HepG2 (cell line): ENCODE data around the gene UBAC2. TPM values are rescaled to one million over a fixed set of nuclear protein-coding genes. Genes with fewer than 3 reads are reported as not detected.

Experiments
- ATAC-seq: fragments of 200-7000 bp; cut with Tn5 transposase; 3 replicates; pipeline ENCODE4 v1.9.1; 2020; ENCODE audit warnings: mild to moderate bottlenecking, moderate library complexity
- BruUV-seq: library from RNA; stranded (reverse); fragments of 400-500 nt; replicated peaks from 2 replicates; lab custom pipeline; 2021; lab: Mats Ljungman, UMichigan
- CTCF ChIA-PET: fragments of 300-600 bp; formaldehyde crosslinking; extraction: SDS; loops from one replicate; lab custom pipeline; 2021; ENCODE audit warnings: low total read pairs, inconsistent platforms, low intra/inter-chr PET ratio; lab: Yijun Ruan, JAX
- POLR2A ChIA-PET: fragments of 350-600 bp; sonication (Branson Sonifier 250); formaldehyde crosslinking; loops from one replicate; lab custom pipeline; 2020; ENCODE audit warnings: antibody characterized with exemption, inconsistent platforms; lab: Yijun Ruan, JAX
- DNase-seq: peaks from one replicate; pipeline ENCODE4 v3.0.0-alpha.2; 2015; ENCODE audit warnings: low spot score
- FAIRE-seq: peaks from 3 replicates; lab custom pipeline; 2011; peaks lifted over from hg19 to GRCh38; lab: Jason Lieb, UNC
- H2AFZ ChIP-seq: one replicate; pipeline ENCODE4 v1.6.1; 2011; ENCODE audit warnings: low read length, inconsistent platforms
- H3K27ac ChIP-seq: fragments of 300-600 bp; 3 replicates; pipeline ENCODE4 v1.8.0; 2011; ENCODE audit warnings: mixed run types, mild to moderate bottlenecking, mixed read lengths, low read length, inconsistent platforms; ENCODE audit not compliant: insufficient read depth; ENCODE audit errors: extremely low read length
- H3K27me3 ChIP-seq, 2 experiments: fragments of 200-600 bp in 1 of 2; 2 replicates in 1 of 2; 3 replicates in 1 of 2; pipeline versions ENCODE4 v1.6.0 to v1.8.0; 2011; ENCODE audit warnings: low read length in 2 of 2, mild to moderate bottlenecking in 2 of 2, moderate library complexity in 2 of 2, inconsistent platforms in 1 of 2; ENCODE audit not compliant: insufficient read depth in 2 of 2, control insufficient read depth in 1 of 2
- H3K36me3 ChIP-seq, 2 experiments: fragments of 200-600 bp in 1 of 2; replicated peaks in 1 of 2; 2 replicates in 1 of 2; 3 replicates in 1 of 2; pipeline versions ENCODE4 v1.5.1 to v1.8.0; 2011; ENCODE audit warnings: low read length in 2 of 2, inconsistent platforms in 1 of 2; ENCODE audit not compliant: insufficient read depth in 2 of 2, control insufficient read depth in 1 of 2
- H3K4me1 ChIP-seq: 2 replicates; pipeline ENCODE4 v1.5.1; 2012; ENCODE audit warnings: low read length, inconsistent platforms; ENCODE audit not compliant: insufficient read depth
- H3K4me2 ChIP-seq: 2 replicates; pipeline ENCODE4 v1.6.0; 2011; ENCODE audit warnings: low read depth, low read length, inconsistent platforms
- H3K4me3 ChIP-seq, 3 experiments: fragments of 200-600 bp in 1 of 3; sonication (generic), shearing (Covaris generic) in 1 of 3; replicated peaks in 1 of 3; 2 replicates each; pipeline ENCODE4 v1.5.1; 2011 to 2016; ENCODE audit warnings: low read length in 3 of 3, inconsistent platforms in 2 of 3, low read depth in 2 of 3, mild to moderate bottlenecking in 2 of 3, control low read depth in 1 of 3, mixed read lengths in 1 of 3; ENCODE audit not compliant: insufficient read depth in 1 of 3
- H3K79me2 ChIP-seq: one replicate; pipeline ENCODE4 v1.6.1; 2011; ENCODE audit warnings: low read length, inconsistent platforms; ENCODE audit not compliant: insufficient read depth
- H3K9ac ChIP-seq: 2 replicates; pipeline ENCODE4 v1.6.0; 2011; ENCODE audit warnings: mild to moderate bottlenecking, low read depth, low read length, inconsistent platforms; ENCODE audit not compliant: insufficient read depth
- H3K9me3 ChIP-seq: 2 replicates; pipeline ENCODE4 v1.5.1; 2012; ENCODE audit warnings: mild to moderate bottlenecking, low read length
- H4K20me1 ChIP-seq: 2 replicates; pipeline ENCODE4 v1.6.0; 2011; ENCODE audit warnings: inconsistent platforms, mild to moderate bottlenecking, low read length, moderate library complexity; ENCODE audit not compliant: insufficient read depth
- ATF5 ChIP-seq: sonication (generic); formaldehyde crosslinking; IDR thresholded peaks from 2 replicates; pipeline ENCODE4 v1.4.0; 2020; ENCODE audit warnings: mild to moderate bottlenecking, low read depth, missing genetic modification reagents
- BATF2 ChIP-seq: sonication (generic); formaldehyde crosslinking; IDR thresholded peaks from 2 replicates; pipeline ENCODE4 v1.8.0; 2022; ENCODE audit warnings: mild to moderate bottlenecking, missing genetic modification reagents, moderate library complexity
- CENPT ChIP-seq: sonication (generic); formaldehyde crosslinking; IDR thresholded peaks from 2 replicates; pipeline ENCODE4 v1.8.0; 2022; ENCODE audit warnings: low read depth, mild to moderate bottlenecking, moderate library complexity, missing genetic modification reagents
- HDAC6 ChIP-seq: fragments of 200-600 bp; sonication (generic); IDR thresholded peaks from 2 replicates; pipeline ENCODE4 v1.7.0; 2017; ENCODE audit warnings: mild to moderate bottlenecking, antibody characterized with exemption, low read length, low read depth
- HNF4G ChIP-seq, 2 experiments: sonication (generic) in 1 of 2; formaldehyde crosslinking in 1 of 2; IDR thresholded peaks; 2 replicates each; pipeline versions ENCODE4 v1.4.0 to v1.6.1; 2011 to 2020; ENCODE audit warnings: borderline replicate concordance in 2 of 2, low read depth in 2 of 2, mild to moderate bottlenecking in 2 of 2, low read length in 1 of 2, missing genetic modification reagents in 1 of 2, moderate library complexity in 1 of 2
- MED1 ChIP-seq: sonication (generic); formaldehyde crosslinking; IDR thresholded peaks from 2 replicates; pipeline ENCODE4 v1.4.0; 2020; ENCODE audit warnings: missing genetic modification reagents
- PCBP2 ChIP-seq: fragments of 200-400 bp; formaldehyde crosslinking; optimal IDR thresholded peaks from 2 replicates; pipeline ENCODE3; 2018; ENCODE audit warnings: low read length, low read depth; ENCODE audit not compliant: poor library complexity, severe bottlenecking
- RFXANK ChIP-seq: IDR thresholded peaks from 2 replicates; pipeline ENCODE4 v1.6.1; 2016
- TOPORS ChIP-seq: sonication (generic); formaldehyde crosslinking; IDR thresholded peaks from 2 replicates; pipeline ENCODE4 v1.8.0; 2023; ENCODE audit warnings: mild to moderate bottlenecking, missing genetic modification reagents
- ZFP62 ChIP-seq: sonication (generic); formaldehyde crosslinking; IDR thresholded peaks from 2 replicates; pipeline ENCODE4 v1.4.0; 2020; ENCODE audit warnings: missing genetic modification reagents
- ZNF333 ChIP-seq: sonication (generic); formaldehyde crosslinking; IDR thresholded peaks from 2 replicates; pipeline ENCODE4 v1.4.0; 2020; ENCODE audit warnings: mild to moderate bottlenecking, missing genetic modification reagents, borderline replicate concordance
- ZNF354B ChIP-seq: sonication (generic); formaldehyde crosslinking; IDR thresholded peaks from 2 replicates; pipeline ENCODE4 v1.8.0; 2022; ENCODE audit warnings: mild to moderate bottlenecking, missing genetic modification reagents
- ZNF484 ChIP-seq: sonication (generic); formaldehyde crosslinking; IDR thresholded peaks from 2 replicates; pipeline ENCODE4 v1.5.1; 2020; ENCODE audit warnings: mild to moderate bottlenecking, low read depth, missing genetic modification reagents, borderline replicate concordance
- ZNF780A ChIP-seq: sonication (generic); formaldehyde crosslinking; IDR thresholded peaks from 2 replicates; pipeline ENCODE4 v1.8.0; 2022; ENCODE audit warnings: mild to moderate bottlenecking, missing genetic modification reagents, moderate library complexity
- ZNF800 ChIP-seq: sonication (generic); formaldehyde crosslinking; IDR thresholded peaks from 2 replicates; pipeline ENCODE4 v1.4.0; 2020; ENCODE audit warnings: missing genetic modification reagents
- WGBS: methylation state at CpG from one replicate; pipeline ENCODE4 v1.1.6; 2017; ENCODE audit warnings: low lambda C conversion rate; 5-methylcytosine and 5-hydroxymethylcytosine counted together
- in situ Hi-C: cut with HindIII; loops from 2 replicates; pipeline ENCODE4 v1.10.0; 2017; ENCODE audit warnings: low pct_unique_long_range_greater_than_20kb; ENCODE audit not compliant: extremely low pct_ligation_motif_present
- intact Hi-C: fragments of 100-400 bp; cut with micrococcal nuclease; formaldehyde crosslinking; loops from one replicate; pipeline ENCODE4 v1.10.0; 2022; ENCODE audit not compliant: unreplicated experiment
- polyA plus RNA-seq, 8 experiments: library from polyadenylated mRNA; depleted of rRNA in 3 of 8; stranded (reverse) in 7 of 8; unstranded in 1 of 8; fragments of >200 nt; fragmentation: Illumina TruSeq in 4 of 8; extraction: Trizol in 4 of 8; gene quantifications; 2 replicates each; pipeline versions ENCODE4 v1.2.1 to v1.2.3, GENCODE V29; 2011 to 2016; ENCODE audit warnings: low read depth in 4 of 8, missing spikeins in 1 of 8, mixed read lengths in 1 of 8; ENCODE audit not compliant: insufficient read depth in 1 of 8
- total RNA-seq, 5 experiments: library from RNA; depleted of rRNA; stranded (reverse); fragments of >200 nt; fragmentation: Illumina TruSeq; extraction: Trizol; gene quantifications; 2 replicates each; pipeline ENCODE4 v1.2.3, GENCODE V29; 2016; ENCODE audit warnings: low read depth in 1 of 5

The UBAC2 gene
- total and polyA plus RNA-seq, 2 of the 13 experiments (the other 11 are each of a cell fraction or from before 2014, with no cell fraction given) = 61.3 to 80.8 TPM

- no peak for TF ChIP-seq ZNF780A (CRISPR knock-in tag)
- no peak for TF ChIP-seq HNF4G (IDR thresholded peaks at IDR 0.05; ENCODE audit: borderline replicate concordance, low read depth, low read length)
- TF ChIP-seq HNF4G (CRISPR knock-in tag; IDR thresholded peaks at IDR 0.05; ENCODE audit: borderline replicate concordance, low read depth) = no peak
- no peak for TF ChIP-seq BATF2 (CRISPR knock-in tag)
- no peak for TF ChIP-seq ZNF333 (CRISPR knock-in tag)
- TF ChIP-seq CENPT (CRISPR knock-in tag) = no peak
- no peak for TF ChIP-seq ZFP62 (CRISPR knock-in tag)
- no peak for TF ChIP-seq MED1 (CRISPR knock-in tag)
- no peak for TF ChIP-seq RFXANK (CRISPR knock-in tag)
- TF ChIP-seq ZNF484 (CRISPR knock-in tag) = no peak
- no peak for TF ChIP-seq PCBP2
- no peak for TF ChIP-seq HDAC6
- no peak for TF ChIP-seq ATF5
- TF ChIP-seq ZNF354B (CRISPR knock-in tag) = no peak
These were observed 21.2 kb upstream of the UBAC2 start (continued) for GRCh38 chr13:99179460-99179859.

GRCh38 chr13:99182439-99182838 lies 18.2 kb upstream of the UBAC2 start:
- BruUV-seq = no TSS peak
- in situ Hi-C loops = no loop called here
- no peaks in the 10 kb centered on the region for H3K4me1 ChIP-seq
- peaks cover 12% of the 10 kb centered on the region for H3K9me3 ChIP-seq
- H3K36me3 ChIP-seq = no peaks in the 10 kb centered on the region
- no peak overlapping the region for H3K4me3 ChIP-seq
- no peak overlapping the region for H3K4me2 ChIP-seq
- TF ChIP-seq ZNF800 (CRISPR knock-in tag) (no peak), TOPORS (0 out of 2 replicates have a peak, but pooled peaks have one; percentile 23)
- no peaks in the 10 kb centered on the region for H3K79me2 ChIP-seq
- DNase-seq (no peak), FAIRE-seq (no peak), ATAC-seq (no peak)
- no peak overlapping the region for H3K27ac ChIP-seq
- 20% methylated on average over 1 of the region's 1 CpG for WGBS
- intact Hi-C loops = no loop called here
- ChIA-PET CTCF (no interaction called here), POLR2A (no interaction called here)
- no peaks in the 10 kb centered on the region for H4K20me1 ChIP-seq
- no peak overlapping the region for H2AFZ ChIP-seq
- peaks cover 0 to 10% of the 10 kb centered on the region in 2 experiments; a peak in 2 of 5 replicates for H3K27me3 ChIP-seq
- no peak overlapping the region for H3K9ac ChIP-seq
